Endothelial cell (in vitro differentiated cells): ENCODE results near the gene LSM14B. TPM values are rescaled to one million over a fixed set of nuclear protein-coding genes. Genes with fewer than 3 reads are reported as not detected.

Source experiments
- DNase-seq: peaks from one replicate; pipeline ENCODE4 v3.0.0; 2021; ENCODE audit warnings: low spot score
- H3K27ac Mint-ChIP-seq: one replicate; pipeline ENCODE4 v1.8.0; 2021; ENCODE audit warnings: mixed read lengths, inconsistent platforms; ENCODE audit not compliant: unreplicated experiment
- H3K27me3 Mint-ChIP-seq: one replicate; pipeline ENCODE4 v1.8.0; 2021; ENCODE audit warnings: mild to moderate bottlenecking, moderate library complexity, mixed read lengths, inconsistent platforms; ENCODE audit not compliant: unreplicated experiment
- H3K36me3 Mint-ChIP-seq: one replicate; pipeline ENCODE4 v1.8.0; 2021; ENCODE audit warnings: mild to moderate bottlenecking, low read depth, mixed read lengths, inconsistent platforms; ENCODE audit not compliant: unreplicated experiment
- H3K4me1 Mint-ChIP-seq: one replicate; pipeline ENCODE4 v1.8.0; 2021; ENCODE audit warnings: mild to moderate bottlenecking, mixed read lengths, inconsistent platforms; ENCODE audit not compliant: unreplicated experiment
- H3K4me3 Mint-ChIP-seq: one replicate; pipeline ENCODE4 v1.8.0; 2021; ENCODE audit warnings: mild to moderate bottlenecking, mixed read lengths, inconsistent platforms; ENCODE audit not compliant: unreplicated experiment
- H3K9me3 Mint-ChIP-seq: one replicate; pipeline ENCODE4 v1.8.0; 2021; ENCODE audit warnings: mixed read lengths, inconsistent platforms; ENCODE audit not compliant: unreplicated experiment
- total RNA-seq: library from RNA; stranded (reverse); fragmentation: NEBNext Ultra II Directional; extraction: Animal tissue kit (Norgen Biotek cat#: 25700); gene quantifications from one replicate; pipeline ENCODE4 v1.2.1, GENCODE V29; 2021; ENCODE audit not compliant: unreplicated experiment
- TF ChIP-seq, protein P1 (sequence below): fragments of 200-600 bp; sonication (generic); IDR thresholded peaks from one replicate; pipeline ENCODE4 v1.5.0; 2021; ENCODE audit warnings: antibody characterized with exemption; ENCODE audit not compliant: unreplicated experiment

Gene LSM14B
- total RNA-seq, 1 donor from 2014 or later: 35.3 TPM

DNA sequence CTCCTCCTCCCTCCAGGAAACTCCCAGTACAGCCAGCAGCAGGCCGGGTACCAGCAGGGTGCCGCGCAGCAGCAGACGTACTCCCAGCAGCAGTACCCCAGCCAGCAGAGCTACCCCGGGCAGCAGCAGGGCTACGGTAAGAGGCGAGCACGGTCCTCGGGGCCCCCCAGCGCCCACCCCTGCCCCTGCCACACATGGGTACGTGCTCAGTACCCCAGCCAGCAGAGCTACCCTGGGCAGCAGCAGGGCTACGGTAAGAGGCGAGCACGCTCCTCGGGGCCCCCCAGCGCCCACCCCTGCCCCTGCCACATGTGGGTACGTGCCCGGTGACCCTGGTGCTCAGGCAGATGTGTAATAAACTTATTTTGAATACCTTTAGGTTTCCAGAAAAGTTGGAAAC lies 50.4 kb downstream of the LSM14B start:
- no peak overlapping the region for H3K27ac Mint-ChIP-seq
- H3K9me3 Mint-ChIP-seq: no peaks in the 10 kb centered on the region
- DNase-seq: no peak
- TF ChIP-seq, protein P1, sequence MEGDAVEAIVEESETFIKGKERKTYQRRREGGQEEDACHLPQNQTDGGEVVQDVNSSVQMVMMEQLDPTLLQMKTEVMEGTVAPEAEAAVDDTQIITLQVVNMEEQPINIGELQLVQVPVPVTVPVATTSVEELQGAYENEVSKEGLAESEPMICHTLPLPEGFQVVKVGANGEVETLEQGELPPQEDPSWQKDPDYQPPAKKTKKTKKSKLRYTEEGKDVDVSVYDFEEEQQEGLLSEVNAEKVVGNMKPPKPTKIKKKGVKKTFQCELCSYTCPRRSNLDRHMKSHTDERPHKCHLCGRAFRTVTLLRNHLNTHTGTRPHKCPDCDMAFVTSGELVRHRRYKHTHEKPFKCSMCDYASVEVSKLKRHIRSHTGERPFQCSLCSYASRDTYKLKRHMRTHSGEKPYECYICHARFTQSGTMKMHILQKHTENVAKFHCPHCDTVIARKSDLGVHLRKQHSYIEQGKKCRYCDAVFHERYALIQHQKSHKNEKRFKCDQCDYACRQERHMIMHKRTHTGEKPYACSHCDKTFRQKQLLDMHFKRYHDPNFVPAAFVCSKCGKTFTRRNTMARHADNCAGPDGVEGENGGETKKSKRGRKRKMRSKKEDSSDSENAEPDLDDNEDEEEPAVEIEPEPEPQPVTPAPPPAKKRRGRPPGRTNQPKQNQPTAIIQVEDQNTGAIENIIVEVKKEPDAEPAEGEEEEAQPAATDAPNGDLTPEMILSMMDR: no peak
- H3K4me1 Mint-ChIP-seq: peaks cover 5% of the 10 kb centered on the region
- no peak overlapping the region for H3K4me3 Mint-ChIP-seq
- H3K36me3 Mint-ChIP-seq: peaks cover 17% of the 10 kb centered on the region
- peaks cover 10% of the 10 kb centered on the region for H3K27me3 Mint-ChIP-seq

DNA sequence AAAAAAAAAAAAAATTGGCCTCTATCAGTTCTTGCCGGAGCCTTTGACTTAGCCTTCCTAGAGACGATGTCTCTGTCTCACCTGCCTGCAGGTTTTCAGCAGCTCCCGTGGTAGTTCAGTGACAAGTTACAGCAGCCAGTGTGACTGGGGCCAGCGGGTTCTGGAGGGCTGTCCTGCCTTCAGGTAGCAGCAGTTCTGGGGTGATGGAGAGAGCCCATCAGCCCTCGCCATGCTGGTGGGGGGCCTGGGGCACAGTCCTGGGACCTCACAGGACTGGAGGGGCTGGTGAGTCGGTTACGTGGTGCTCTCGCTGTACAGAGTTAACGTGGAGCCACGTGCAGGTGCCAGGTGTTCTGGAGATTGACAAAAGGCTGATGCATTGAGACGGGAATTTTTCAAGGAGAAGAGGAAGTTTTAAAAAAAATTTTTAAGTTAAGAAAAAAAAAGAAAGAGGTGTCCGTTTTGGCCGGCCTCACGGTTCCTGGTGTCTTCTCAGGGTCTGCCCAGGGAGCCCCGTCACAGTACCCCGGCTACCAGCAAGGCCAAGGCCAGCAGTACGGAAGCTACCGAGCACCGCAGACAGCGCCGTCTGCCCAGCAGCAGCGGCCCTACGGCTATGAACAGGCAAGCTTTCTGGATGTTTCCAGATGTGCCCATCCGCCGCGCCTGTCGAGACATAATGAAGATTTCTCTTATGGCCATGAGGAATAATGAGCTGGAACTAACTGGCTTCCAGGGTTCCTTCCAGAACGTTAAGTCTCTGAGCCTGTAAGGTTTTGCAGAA lies 51.9 kb downstream of the LSM14B start:
- TF ChIP-seq, protein P1: no peak
- no peak overlapping the region for H3K4me3 Mint-ChIP-seq
- peaks cover 7% of the 10 kb centered on the region for H3K27me3 Mint-ChIP-seq
- peaks cover 5% of the 10 kb centered on the region for H3K4me1 Mint-ChIP-seq
- peaks cover 20% of the 10 kb centered on the region for H3K36me3 Mint-ChIP-seq
- H3K9me3 Mint-ChIP-seq: no peaks in the 10 kb centered on the region
- no peak for DNase-seq
- H3K27ac Mint-ChIP-seq: peak overlapping the region; percentile 36

- peaks cover 6% of the 10 kb centered on the region for H3K27me3 Mint-ChIP-seq
- peaks cover 21% of the 10 kb centered on the region for H3K36me3 Mint-ChIP-seq
- no peak for DNase-seq
- H3K9me3 Mint-ChIP-seq: no peaks in the 10 kb centered on the region
- TF ChIP-seq, protein P1: no peak
- peak overlapping the region; percentile 36 for H3K27ac Mint-ChIP-seq
- peaks cover 5% of the 10 kb centered on the region for H3K4me1 Mint-ChIP-seq
- H3K4me3 Mint-ChIP-seq: peak overlapping the region; percentile 54
Measured at GRCh38 chr20:62174870-62175624, 52.8 kb downstream of the LSM14B start.

DNA sequence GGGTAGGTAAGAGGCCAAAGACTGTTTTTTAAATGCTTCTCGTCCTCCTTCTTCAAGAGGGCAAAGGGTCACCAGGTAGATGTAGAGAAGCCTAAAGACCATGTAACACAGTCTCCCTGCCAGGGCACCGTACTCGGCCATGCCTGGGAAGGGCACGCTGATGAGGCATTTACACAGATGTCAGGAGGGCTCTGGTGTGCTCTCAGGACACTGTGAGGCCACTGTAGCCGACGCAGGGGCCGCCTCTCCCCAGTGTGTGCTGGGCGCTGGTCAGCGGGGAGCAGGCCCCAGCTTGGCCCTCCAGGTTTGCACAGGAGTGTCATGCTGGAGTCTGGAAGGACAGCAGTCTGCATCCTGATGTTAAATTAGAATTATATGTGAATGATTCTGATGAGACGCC lies 53.4 kb downstream of the LSM14B start:
- TF ChIP-seq, protein P1: no peak
- Mint-ChIP-seq H3K4me1 (peaks cover 5% of the 10 kb centered on the region), H3K36me3 (peaks cover 21% of the 10 kb centered on the region), H3K4me3 (no peak overlapping the region), H3K9me3 (no peaks in the 10 kb centered on the region), H3K27me3 (peaks cover 6% of the 10 kb centered on the region), H3K27ac (no peak overlapping the region)
- no peak for DNase-seq

DNA sequence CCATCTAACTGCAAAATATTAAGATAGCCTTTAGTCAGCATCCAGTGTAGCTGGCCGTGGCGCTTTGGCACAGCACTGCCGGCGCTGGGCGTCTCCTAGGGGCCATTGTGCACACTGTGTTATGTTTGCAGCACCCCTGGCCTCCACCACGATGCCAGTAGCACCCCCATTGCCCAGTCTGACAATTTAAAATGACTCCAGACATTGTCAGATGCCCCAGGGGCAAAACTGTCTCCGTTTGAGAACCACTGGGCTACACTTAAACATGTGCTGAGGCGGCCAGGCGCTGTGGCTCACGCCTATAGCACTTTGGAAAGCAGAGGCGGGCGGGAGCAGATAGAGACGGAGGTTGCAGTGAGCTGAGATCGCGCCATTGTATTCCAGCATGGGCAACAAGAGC lies 54.6 kb downstream of the LSM14B start:
- TF ChIP-seq, protein P1: no peak
- Mint-ChIP-seq H3K9me3 (no peaks in the 10 kb centered on the region), H3K4me3 (no peak overlapping the region), H3K27ac (no peak overlapping the region), H3K27me3 (peaks cover 6% of the 10 kb centered on the region), H3K36me3 (peaks cover 21% of the 10 kb centered on the region), H3K4me1 (no peaks in the 10 kb centered on the region)
- DNase-seq: no peak
